GM21526 (cell line): ENCODE measurements around the gene JMJD8.

Experiments used
- ATAC-seq: cut with Tn5 transposase; IDR thresholded peaks from one replicate; pipeline ENCODE4 v1.9.1; 2021; ENCODE audit warnings: moderate library complexity; ENCODE audit not compliant: unreplicated experiment, low FRiP score

JMJD8 gene

DNA sequence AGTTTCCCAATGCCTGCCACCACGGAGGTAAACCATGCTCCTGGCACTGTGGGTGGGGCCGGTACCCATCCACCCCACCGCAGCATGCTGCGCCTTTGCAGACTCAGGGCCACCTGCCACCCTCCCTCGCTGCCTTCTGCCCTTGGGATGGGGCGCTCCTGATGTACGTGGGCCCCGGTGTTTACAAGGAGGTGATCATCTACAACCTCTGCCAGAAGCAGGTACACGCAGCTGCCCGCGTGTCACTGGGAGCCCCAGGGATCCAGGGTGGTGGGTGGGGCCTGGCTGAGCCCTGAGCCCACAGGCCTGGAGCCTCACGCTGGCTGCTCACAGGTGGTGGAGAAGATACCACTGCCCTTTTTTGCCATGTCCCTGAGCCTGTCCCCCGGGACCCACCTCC lies 17.6 kb downstream of the JMJD8 start:
- ATAC-seq = no peak

DNA sequence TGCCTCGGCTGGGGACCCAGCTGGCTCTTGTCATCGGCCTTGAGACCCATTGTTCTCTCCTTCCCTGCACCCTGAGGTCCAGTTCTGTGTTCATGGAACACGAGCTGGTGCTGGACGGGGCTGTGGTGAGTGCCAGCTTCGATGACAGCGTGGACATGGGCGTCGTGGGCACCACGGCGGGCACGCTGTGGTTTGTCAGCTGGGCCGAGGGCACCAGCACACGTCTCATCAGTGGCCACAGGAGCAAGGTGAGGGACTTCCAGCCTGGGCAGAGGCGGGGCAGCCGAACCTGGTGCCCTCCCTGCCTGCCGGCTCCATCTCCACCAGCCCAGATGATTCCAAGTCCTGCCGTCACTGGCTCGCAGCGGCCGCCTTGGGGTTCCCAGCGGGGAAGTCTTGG lies 21.5 kb downstream of the JMJD8 start:
- ATAC-seq = no peak

DNA sequence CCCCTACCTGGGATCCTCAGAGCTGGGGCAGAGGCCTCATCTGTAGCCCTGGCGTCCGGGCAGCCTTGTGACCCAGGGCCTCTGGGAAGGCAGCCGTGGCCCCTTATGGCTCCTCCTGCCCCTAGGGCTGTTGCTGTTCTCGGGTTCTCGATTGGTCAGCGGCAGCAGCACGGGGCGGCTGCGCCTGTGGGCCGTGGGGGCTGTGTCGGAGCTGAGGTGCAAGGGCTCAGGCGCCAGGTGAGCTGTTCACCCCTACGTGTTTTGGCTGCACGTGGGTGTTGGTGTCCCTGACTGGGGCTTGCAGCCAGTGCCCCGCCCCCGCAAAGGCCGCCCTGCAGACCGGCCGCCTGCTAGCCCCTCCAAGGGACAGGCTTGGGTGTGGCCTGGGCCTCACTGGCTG lies 22.0 kb downstream of the JMJD8 start:
- ATAC-seq = no peak

DNA sequence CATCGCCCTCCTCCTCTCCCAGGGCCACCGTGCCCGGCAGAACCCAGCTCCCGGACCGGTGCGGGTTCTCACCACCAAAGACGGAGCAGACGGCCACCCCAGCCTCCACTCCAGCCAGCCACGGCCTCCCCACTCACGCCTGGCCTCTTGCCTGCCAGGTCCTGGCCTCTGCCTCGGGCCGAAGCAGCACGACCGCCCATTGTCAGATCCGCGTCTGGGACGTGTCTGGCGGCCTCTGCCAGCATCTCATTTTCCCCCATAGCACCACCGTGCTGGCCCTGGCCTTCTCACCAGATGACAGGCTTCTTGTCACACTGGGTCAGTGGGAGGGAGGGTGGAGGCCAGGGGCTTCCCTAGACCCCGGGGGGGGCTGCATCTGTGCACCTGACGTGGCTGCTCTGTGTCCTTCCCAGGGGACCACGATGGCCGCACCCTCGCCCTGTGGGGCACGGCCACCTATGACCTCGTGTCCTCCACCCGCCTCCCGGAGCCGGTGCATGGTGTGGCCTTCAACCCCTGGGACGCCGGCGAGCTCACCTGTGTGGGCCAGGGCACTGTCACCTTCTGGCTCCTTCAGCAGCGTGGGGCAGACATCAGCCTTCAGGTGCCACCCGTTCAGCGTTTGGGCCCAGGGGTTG lies 22.8 kb downstream of the JMJD8 start:
- no peak for ATAC-seq

DNA sequence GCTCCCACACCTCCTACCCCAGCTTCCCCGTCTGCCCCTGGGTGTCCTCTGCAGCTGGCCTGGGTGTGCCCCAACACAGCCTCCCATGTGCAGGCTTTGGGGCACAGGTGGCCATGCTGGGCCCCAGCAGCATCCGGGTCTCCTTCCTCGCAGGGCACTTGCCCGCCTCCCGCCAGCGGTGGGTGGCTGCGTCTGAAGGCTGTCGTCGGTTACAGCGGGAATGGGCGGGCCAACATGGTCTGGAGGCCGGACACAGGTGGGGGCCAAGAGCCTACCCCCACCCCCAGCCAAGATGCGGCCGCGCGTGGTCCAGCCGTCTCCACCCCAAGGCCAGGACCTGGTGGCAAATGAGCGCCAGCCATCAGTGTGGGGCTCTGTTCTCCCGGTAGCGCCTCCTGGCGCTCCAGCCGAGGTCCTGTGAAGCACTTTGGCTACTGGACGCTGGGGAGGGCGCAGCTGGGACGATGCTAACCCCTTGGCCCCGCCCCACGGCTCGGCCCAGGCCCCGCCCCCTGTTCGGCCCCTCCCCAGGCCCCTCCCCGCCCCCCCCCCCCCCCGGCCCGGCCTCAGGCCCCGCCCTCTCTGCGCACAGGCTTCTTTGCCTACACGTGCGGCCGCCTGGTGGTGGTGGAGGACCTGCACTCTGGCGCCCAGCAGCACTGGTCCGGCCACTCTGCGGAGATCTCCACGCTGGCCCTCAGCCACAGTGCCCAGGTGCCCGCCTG lies 23.5 kb downstream of the JMJD8 start:
- ATAC-seq = peak; percentile 32

DNA sequence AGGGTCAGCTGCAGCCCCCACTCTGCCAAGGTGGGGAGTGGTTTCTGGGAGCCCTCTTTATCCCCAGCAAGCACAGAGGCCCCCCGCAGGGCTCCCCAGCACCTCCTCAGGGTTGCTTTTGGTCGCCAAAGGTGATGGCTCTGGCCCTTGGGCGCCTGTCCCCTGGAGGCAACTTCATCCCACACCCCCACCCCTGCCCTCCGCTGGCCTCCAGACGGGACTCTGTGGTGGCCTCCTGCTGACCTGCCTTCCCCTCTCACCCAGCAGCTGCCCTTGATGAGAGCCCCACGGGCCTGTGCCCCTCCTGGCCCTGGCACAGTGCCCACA lies 24.0 kb downstream of the JMJD8 start:
- no peak for ATAC-seq

DNA sequence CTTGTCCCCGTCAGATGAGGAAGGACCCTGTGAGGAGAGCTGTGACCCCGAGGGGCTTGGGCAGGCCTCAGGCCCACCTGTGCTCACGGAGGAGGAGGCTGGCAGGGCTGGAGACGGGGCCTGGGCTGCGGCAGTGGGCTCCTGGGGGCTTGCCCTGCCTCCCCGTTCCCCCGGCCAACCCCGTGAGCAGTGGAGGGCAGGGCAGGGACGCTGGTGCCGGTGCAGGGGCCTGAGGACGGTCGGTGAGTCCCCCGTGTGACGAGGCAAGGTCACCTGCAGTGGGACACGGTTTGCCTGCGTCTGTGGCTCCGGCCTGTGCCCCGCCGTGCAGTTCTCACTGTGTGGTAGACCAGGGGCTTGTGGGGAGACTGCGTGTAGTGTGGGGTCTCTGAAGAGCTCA lies 24.5 kb downstream of the JMJD8 start:
- ATAC-seq = no peak

DNA sequence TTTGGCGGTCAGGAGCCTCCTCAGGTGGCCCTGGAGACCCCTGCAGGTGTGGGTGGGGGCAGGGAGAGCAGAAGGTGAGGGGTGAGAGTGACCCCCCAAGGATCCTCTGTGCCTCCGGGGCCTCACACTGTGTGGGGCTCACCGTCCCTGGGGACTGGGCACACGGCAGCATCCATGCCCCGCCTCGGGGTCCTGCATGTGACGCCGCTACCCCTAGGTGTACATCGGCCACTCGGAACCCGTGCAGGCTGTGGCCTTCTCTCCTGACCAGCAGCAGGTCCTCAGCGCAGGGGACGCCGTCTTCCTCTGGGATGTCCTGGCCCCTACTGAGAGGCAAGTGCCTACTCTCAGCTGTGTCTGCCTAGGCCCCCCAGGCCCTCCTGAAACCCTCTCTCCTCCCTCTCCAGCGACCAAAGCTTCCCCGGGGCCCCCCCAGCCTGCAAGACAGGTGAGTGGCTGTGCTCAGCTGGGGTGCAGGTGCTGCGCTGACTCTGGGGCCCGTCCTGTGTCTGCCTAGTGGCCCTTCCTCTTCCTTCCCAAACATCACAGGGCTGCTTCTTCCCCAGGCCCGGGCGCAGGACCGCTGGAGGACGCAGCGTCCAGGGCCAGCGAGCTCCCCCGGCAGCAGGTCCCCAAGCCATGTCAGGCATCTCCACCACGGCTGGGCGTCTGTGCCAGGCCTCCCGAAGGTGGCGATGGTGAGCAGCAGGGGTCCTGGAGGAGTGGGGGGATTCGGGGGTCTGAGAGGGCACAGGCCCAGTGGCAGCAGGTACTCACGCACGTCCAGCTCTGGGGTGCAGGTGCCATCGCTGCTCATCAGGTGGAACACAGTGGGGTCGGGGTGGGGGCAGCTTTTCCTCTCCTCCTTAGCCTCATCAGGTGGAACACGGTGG lies 25.2 kb downstream of the JMJD8 start:
- ATAC-seq = no peak

DNA sequence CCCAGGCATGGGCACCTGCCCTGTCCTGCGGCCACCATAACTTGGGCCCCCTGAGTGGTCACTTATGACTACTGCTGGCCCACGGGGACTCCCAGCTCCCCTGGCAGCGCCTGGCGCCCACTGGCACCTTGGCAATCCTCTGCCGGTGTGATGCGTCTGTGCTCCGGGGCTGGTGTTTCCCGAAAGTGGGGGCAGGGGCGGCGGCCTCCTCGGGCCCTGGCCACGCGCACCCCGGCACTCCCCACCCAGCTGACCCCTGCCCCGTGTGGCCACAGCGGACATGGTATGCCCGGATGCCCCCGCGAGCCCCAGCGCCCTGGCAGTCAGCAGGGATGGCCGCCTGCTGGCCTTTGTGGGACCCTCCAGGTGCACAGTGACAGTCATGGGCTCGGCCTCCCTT lies 26.6 kb downstream of the JMJD8 start:
- no peak for ATAC-seq

DNA sequence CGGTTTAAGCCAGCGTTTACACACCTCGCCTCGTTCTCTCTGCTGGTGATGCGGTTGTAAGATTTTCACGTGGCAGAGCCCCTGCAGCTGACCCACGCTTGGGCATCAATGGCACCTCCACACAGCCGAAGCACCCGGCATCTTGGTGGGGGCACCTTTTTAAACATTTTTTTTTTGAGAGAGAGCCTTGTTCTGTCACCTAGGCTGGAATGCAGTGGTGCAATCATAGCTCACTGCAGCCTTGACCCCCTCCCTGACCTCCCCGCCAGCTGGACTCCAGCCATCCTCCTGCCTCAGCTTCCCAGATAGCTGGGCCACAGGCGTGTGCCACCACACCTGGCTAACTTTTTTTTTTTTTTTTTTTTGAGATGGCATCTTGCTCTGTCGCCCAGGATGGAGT lies 30.1 kb downstream of the JMJD8 start:
- ATAC-seq = no peak

DNA sequence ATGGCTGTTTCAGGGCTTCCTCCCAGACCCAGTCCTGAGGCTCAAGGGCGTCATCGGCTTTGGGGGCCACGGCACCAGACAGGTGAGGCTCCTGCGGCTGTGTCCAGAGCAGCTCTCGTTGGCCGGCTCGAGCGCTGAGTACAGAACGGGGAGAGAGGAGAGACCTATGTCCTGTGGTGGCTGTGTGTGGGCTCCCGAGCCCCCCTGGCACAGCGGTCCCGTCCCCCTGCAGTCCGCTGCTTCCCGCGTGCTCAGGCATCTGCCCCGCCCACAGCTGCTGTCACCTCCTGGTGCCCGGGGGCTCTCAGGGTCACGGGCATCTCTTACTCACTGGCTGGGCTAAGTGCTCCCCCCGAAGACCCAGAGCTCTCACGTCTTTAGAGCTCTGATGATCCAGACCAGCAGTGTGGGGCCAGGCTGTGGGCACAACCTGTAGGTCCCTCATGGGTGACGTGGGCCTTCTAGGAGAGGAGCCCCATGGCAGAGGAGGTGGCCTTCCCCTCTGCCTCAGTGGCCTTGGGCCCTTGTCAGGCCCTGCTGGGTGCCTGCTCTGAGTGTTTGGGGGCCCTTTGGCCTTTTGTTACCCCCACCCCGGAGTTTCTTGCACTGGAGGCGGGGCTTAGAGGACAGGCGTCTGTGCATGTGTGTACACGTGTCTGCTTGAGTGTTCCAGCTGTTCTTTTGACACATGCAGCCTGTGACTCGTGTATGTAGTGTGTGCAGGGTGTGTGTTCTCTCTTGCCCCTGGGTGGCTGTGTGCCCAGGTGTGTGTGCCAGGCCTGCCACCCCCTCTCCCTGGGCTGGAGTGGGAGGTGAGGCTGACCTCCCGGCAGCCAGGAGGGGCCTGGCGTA lies 31.5 kb downstream of the JMJD8 start:
- no peak for ATAC-seq

DNA sequence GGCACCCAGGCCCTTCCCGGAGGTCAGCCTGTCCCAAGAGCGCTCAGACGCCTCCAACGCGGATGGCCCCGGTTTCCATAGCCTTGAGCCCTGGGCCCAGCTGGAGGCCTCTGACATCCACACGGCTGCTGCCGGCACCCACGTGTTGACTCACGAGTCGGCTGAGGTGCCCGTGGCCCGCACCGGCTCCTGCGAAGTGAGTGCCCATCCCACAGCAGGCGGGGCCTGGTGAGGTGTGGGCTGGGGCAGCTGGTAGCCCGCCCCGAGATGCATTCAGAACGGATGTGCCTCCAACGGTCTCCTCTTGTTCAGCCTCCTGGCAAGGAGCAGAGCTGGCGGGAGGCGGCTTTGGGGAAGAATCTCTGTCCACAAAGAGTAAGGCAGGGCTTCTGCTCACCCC lies 32.3 kb downstream of the JMJD8 start:
- ATAC-seq = no peak

DNA sequence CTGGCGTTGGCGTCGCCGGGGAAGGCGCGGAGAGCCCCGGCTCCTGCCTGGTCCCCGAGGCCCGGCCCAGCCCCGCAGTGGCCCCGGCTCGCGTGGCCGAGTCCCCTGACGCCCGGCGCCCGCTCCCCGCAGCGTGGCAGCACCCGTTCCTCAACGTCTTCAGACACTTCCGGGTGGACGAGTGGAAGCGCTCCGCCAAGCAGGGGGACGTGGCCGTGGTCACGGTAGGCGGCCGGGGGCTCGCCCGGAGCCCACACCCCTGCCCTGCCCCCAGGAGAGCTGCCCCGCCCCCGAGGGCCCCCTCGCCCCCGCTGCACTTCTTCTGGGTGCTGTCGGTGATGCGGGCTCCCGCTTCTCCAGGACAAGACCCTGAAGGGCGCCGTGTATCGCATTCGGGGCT lies 34.5 kb downstream of the JMJD8 start:
- ATAC-seq = no peak

DNA sequence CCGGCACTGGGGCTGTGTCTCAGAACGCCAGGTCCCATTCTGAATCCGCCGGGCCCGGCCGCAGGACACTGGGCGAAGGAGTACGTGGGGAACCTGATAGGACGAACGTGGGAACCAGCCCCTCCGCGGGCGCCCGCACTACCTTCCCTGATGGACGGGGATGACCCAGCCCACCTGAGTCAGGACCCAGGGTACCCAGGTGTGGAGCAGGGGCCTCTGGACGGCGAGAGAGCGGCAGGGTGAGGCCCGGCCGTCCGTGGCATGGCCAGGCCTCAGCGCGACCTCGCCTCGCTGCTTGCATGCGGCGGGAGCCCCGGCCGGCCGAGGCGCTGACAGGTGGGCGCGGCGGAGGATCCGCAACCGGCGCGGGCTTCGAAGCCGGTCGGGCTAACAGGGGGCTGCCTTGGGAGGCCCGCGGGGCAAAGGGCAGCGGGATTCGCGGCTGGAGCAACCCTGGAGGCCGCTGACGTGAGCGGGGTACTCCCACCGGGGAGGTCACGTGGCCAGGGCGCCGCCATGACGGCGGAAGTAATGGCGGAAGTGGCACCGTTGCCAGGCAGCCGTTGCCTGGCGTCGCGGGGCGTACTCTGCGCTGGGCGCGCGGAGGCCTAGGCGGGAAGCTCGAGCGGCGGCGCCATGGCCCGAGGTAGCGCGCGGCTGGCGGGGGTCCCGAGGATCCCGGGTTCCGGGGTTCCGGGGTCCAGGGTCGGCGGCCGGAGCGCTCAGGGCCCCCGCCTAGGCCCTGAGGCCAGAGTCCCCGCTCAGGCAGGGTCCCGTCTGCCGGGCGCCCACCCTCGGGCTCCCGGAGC lies 35.1 kb downstream of the JMJD8 start, which contains the start of gene WDR90:
WDR90 (plus strand) TSS at position 585 of the 809 bp plus-strand sequence; CDS start at position 637, 52 bp downstream.
- ATAC-seq = peak; percentile 52

DNA sequence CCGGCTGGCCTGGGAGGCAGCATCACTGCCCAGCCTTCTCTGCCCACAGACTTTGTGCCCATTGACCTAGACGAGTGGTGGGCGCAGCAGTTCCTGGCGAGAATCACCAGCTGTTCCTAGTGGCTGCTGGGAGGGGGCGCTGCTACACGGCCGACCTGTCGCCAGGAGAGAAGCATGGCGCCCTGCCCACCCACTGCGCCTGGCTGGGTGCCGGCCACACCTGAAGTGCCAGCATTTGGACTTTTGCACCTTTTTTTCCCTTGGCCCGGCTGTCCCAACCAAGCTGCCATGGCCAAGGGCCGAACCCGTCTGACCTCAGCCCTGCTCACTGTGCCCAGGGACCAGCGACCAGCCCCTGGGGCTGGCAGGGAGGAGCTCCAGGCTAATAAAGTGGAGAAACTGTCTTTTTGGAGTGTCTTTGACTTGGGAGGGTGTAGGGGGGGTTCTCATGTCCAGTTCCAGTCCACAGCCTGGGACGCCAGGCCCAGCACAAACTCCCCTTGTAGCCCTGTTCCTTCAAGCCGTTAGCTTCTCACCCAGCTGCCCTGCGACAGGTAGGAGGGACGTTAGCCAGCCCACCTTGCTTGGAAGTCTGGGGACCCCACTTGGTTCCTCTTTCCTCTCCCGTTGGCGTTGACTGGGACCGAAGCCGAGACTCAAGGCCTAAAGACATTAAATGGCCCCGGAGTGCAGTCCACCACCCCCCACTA lies 35.9 kb downstream of the JMJD8 start:
- no peak for ATAC-seq

DNA sequence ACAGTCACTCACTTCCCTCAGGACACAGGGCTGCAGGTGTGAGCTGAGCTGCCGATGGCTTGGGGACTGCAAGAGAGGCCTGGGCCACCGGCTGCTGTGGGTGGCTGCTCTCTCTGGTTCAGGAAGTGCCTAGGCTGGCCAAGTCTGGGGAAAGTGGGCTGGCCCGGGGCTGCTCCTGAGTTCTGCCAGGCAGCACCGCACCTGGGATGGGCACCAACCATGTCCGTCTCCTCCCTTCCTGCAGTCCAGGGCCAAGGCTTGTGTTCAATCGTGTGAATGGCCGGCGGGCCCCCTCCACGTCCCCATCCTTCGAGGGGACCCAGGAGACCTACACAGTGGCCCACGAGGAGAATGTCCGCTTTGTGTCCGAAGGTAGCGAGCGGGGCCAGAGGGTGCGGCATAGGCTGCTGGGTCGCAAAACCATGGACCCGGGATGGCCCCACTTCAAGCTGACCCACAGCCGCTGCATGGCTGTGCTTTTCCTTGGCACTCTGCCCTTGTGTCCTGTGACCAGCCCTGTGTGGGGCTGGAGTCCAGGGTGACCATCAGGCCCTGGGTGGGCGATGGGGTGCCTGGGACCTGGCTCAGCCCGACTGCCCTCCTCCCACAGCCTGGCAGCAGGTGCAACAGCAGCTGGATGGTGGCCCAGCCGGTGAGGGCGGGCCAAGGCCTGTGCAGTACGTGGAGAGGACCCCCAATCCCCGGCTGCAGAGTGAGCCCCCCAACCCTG lies 36.8 kb downstream of the JMJD8 start:
- no peak for ATAC-seq

DNA sequence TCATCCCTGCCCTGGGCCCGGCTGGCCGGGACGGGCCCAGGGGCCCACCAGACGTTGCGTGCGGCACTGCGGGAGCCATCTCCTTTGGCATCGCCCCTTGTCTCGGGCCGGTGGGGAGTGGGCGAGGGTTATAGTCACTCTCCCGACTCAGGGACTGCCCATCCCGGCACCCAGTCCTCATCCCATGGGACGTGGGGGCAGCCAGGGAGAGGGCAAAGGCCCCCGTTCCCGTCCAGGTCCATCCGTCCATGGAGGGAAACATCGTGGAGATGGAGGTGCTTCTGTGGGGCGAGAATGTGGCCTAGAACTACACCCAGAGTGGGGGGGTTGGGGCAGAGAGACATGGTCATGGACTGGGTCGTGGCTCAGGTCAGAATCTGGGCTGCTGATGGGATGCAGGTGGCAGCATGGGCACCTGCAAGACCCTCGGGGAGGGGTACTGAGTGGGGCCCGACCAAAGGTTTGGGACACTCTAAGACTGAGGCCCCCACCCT lies 37.4 kb downstream of the JMJD8 start:
- ATAC-seq = no peak
